Measurements from ENCODE around the gene GPX3. TPM values are rescaled to one million over a fixed set of nuclear protein-coding genes. Genes with fewer than 3 reads are reported as not detected.
A peak's percentile ranks its signal among the peaks of the same experiment; 100 is the strongest.

The GPX3 gene
- total and polyA plus RNA-seq, 7 donors, result 447 to 852 (median 561) TPM

DNA sequence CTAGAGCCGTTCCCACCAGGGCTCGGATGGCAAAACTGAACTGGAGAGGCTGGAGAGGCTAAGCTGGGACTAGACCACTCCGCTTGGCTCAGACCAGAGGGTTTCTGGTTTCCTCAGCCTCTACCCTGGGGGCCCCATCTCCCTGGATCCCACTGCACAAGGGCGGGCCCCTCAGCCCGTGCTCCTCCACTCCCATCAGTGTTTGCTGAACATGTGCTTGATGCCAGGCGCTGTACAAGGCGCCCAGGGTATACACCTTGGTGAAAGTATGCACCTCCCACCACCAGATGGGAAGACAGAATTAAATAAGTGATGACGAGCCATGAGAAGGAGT lies 18.0 kb downstream of the GPX3 start:
- no peak for TF ChIP-seq CTCF (IDR thresholded peaks at IDR 0.05)
- Histone ChIP-seq H3K36me3 (ENCODE audit: insufficient read depth in 1 of 2, low read depth in 1 of 2) (peaks cover 0 to 83% of the 10 kb centered on the region in 2 donors), H3K27ac (peak overlapping the region; percentile 84), H3K9me3 (no peaks in the 10 kb centered on the region), H3K27me3 (ENCODE audit: insufficient read depth in 3 of 3, low read length in 2 of 3) (no peaks in the 10 kb centered on the region), H3K4me1 (peaks cover 60% of the 10 kb centered on the region), H3K4me3 (no peak overlapping the region)
- intact Hi-C loops (cut with DNase I), result no loop called here
- WGBS, 3 donors, result 47 to 58% (median 48%) methylated on average over 8 of the region's 8 CpGs
- ATAC-seq (peak in 1 of 4 donors; percentile 3), DNase-seq (peak in 1 of 2 donors; percentile 70)

GRCh38 chr5:151038801-151039238 lies 18.4 kb downstream of the GPX3 start:
- ATAC-seq, result peak; percentile 34 to 65 (median 58)
- Histone ChIP-seq H3K4me1 (peaks cover 60% of the 10 kb centered on the region), H3K36me3 (ENCODE audit: insufficient read depth in 1 of 2, low read depth in 1 of 2) (peaks cover 0 to 83% of the 10 kb centered on the region in 2 donors), H3K27ac (peak overlapping the region; percentile 84), H3K9me3 (no peaks in the 10 kb centered on the region), H3K4me3 (no peak overlapping the region), H3K27me3 (ENCODE audit: insufficient read depth in 3 of 3, low read length in 2 of 3) (no peaks in the 10 kb centered on the region)
- 30 to 53% (median 41%) methylated on average over 7 of the region's 7 CpGs for WGBS, 3 donors
- DNase-seq, result peak in 1 of 2 donors; percentile 62
- no peak for TF ChIP-seq CTCF (IDR thresholded peaks at IDR 0.05)
- intact Hi-C loops (cut with DNase I), result no loop called here

GRCh38 chr5:151039665-151040064 lies 19.3 kb downstream of the GPX3 start:
- Histone ChIP-seq H3K27me3 (ENCODE audit: insufficient read depth in 3 of 3, low read length in 2 of 3) (no peaks in the 10 kb centered on the region), H3K36me3 (ENCODE audit: insufficient read depth in 1 of 2, low read depth in 1 of 2) (peaks cover 2 to 83% of the 10 kb centered on the region in 2 donors), H3K27ac (peak overlapping the region; percentile 84), H3K9me3 (no peaks in the 10 kb centered on the region), H3K4me3 (no peak overlapping the region), H3K4me1 (peaks cover 60% of the 10 kb centered on the region)
- DNase-seq (peak; percentile 45 to 75), ATAC-seq (peak; percentile 58 to 78 (median 66))
- WGBS, 3 donors, result 31 to 47% (median 36%) methylated on average over 9 of the region's 9 CpGs
- TF ChIP-seq CTCF (IDR thresholded peaks at IDR 0.05), result no peak
- intact Hi-C loops (cut with DNase I), result no loop called here

DNA sequence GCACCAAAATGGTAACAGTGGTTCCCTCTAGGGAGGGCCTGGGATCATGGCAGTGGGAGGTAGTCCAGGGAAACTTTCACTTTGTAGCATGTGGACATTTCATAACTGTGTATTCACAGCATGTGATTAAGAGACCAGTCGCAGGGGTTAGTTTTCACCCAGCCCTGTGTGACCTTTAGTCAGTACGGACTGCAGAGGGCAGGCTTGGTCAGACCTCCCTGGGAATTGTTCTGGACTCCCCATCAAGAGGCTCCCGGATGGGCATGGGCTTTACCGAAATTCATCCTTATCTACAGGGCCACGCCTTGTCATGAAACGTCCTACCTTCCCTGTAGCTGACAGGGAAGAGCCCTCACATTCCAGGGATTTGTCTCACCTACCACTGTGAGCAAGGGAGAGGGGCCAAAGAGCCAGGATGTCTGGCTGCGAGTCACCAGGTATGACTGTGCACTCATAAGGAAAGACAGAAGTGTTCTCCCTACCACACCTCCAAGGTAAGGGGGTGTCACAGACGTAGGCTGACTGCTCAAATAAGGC lies 19.9 kb downstream of the GPX3 start:
- no peaks in the 10 kb centered on the region for H3K9me3 ChIP-seq
- no peak overlapping the region for H3K4me3 ChIP-seq
- H3K27ac ChIP-seq, result peak overlapping the region; percentile 84
- ATAC-seq (peak; percentile 64 to 83 (median 81)), DNase-seq (peak; percentile 53 to 81)
- intact Hi-C loops (cut with DNase I), result no loop called here
- 44 to 63% (median 53%) methylated on average over 8 of the region's 8 CpGs for WGBS, 3 donors
- H3K36me3 ChIP-seq (ENCODE audit: insufficient read depth in 1 of 2, low read depth in 1 of 2), result peaks cover 3 to 83% of the 10 kb centered on the region in 2 donors
- H3K4me1 ChIP-seq, result peaks cover 60% of the 10 kb centered on the region
- peak; percentile 20 for TF ChIP-seq CTCF (IDR thresholded peaks at IDR 0.05)
- no peaks in the 10 kb centered on the region for H3K27me3 ChIP-seq (ENCODE audit: insufficient read depth in 3 of 3, low read length in 2 of 3)
